HG03060 (cell line): ENCODE measurements around the gene USP17L21.
"Not testable (repeated sequence)": the region's sequence is repeated elsewhere in the genome, so short reads cannot be mapped to it uniquely, and the experiment has no call there.

ENCODE experiments used
- ATAC-seq: cut with Tn5 transposase; IDR thresholded peaks from one replicate; pipeline ENCODE4 v1.9.1; 2021; ENCODE audit warnings: low read depth, moderate number of reproducible peaks; ENCODE audit not compliant: unreplicated experiment

USP17L21 gene, protein sequence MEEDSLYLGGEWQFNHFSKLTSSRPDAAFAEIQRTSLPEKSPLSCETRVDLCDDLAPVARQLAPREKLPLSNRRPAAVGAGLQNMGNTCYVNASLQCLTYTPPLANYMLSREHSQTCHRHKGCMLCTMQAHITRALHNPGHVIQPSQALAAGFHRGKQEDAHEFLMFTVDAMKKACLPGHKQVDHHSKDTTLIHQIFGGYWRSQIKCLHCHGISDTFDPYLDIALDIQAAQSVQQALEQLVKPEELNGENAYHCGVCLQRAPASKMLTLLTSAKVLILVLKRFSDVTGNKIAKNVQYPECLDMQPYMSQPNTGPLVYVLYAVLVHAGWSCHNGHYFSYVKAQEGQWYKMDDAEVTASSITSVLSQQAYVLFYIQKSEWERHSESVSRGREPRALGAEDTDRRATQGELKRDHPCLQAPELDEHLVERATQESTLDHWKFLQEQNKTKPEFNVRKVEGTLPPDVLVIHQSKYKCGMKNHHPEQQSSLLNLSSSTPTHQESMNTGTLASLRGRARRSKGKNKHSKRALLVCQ

DNA sequence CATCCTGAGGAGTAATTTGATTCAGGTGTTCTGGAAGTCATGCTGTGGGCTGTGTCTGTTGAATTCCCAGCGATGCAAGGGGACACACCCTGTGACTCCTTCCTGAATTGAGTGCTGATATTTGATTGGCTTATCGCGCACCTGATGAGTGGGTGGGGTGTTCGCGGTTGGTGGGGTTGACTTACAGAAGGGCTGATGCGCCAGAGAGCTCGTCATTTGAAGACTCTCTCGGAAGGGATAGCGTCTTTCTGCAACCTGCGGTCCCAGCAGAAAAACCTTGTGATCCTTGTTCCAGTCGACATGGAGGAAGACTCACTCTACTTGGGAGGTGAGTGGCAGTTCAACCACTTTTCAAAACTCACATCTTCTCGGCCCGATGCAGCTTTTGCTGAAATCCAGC, at the start of gene USP17L21:
USP17L21 (plus strand) TSS at position 301 of the 400 bp plus-strand sequence; CDS start at position 301, 0 bp downstream.
- ATAC-seq, result not testable (repeated sequence)

DNA sequence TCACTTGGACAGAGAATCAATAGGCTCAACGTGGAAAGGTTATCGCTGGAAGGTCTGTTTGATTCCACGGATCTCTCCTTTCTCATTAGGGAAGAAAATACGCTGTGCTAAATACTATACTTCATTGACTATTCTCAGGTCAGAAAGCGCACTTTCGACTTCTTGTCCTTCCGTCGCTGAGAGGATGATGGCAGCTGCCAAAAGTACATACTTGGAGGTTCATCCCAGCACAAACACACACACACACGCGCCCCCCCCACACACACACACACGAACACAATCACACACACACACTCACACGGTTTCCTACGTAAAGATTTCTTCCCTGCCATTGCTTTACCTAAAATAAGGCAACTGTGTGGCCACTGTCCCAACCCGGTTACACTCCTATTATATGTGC, 48.0 kb upstream of the USP17L21 start:
- ATAC-seq, result not testable (repeated sequence)

DNA sequence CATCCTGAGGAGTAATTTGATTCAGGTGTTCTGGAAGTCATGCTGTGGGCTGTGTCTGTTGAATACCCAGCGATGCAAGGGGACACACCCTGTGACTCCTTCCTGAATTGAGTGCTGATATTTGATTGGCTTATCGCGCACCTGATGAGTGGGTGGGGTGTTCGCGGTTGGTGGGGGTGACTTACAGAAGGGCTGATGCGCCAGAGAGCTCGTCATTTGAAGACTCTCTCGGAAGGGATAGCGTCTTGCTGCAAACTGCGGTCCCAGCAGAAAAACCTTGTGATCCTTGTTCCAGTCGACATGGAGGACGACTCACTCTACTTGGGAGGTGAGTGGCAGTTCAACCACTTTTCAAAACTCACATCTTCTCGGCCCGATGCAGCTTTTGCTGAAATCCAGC, 47.6 kb upstream of the USP17L21 start, which contains the start of gene USP17L11:
USP17L11 (plus strand) TSS at position 301 of the 400 bp plus-strand sequence; CDS start at position 301, 0 bp downstream.
- not testable (repeated sequence) for ATAC-seq

DNA sequence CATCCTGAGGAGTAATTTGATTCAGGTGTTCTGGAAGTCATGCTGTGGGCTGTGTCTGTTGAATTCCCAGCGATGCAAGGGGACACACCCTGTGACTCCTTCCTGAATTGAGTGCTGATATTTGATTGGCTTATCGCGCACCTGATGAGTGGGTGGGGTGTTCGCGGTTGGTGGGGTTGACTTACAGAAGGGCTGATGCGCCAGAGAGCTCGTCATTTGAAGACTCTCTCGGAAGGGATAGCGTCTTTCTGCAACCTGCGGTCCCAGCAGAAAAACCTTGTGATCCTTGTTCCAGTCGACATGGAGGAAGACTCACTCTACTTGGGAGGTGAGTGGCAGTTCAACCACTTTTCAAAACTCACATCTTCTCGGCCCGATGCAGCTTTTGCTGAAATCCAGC, 42.8 kb upstream of the USP17L21 start, which contains the start of gene USP17L12:
USP17L12 (plus strand) TSS at position 301 of the 400 bp plus-strand sequence; CDS start at position 301, 0 bp downstream.
- ATAC-seq, result not testable (repeated sequence)

DNA sequence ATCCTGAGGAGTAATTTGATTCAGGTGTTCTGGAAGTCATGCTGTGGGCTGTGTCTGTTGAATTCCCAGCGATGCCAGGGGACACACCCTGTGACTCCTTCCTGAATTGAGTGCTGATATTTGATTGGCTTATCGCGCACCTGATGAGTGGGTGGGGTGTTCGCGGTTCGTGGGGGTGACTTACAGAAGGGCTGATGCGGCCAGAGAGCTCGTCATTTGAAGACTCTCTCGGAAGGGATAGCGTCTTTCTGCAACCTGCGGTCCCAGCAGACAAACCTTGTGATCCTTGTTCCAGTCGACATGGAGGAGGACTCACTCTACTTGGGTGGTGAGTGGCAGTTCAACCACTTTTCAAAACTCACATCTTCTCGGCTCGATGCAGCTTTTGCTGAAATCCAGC, 38.1 kb upstream of the USP17L21 start, which contains the start of gene USP17L13:
USP17L13 (plus strand) TSS at position 301 of the 400 bp plus-strand sequence; CDS start at position 301, 0 bp downstream.
- ATAC-seq, result not testable (repeated sequence)

DNA sequence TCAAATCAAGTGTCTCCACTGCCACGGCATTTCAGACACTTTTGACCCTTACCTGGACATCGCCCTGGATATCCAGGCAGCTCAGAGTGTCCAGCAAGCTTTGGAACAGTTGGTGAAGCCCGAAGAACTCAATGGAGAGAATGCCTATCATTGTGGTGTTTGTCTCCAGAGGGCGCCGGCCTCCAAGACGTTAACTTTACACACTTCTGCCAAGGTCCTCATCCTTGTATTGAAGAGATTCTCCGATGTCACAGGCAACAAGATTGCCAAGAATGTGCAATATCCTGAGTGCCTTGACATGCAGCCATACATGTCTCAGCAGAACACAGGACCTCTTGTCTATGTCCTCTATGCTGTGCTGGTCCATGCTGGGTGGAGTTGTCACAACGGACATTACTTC, 32.4 kb upstream of the USP17L21 start:
- ATAC-seq, result not testable (repeated sequence)

DNA sequence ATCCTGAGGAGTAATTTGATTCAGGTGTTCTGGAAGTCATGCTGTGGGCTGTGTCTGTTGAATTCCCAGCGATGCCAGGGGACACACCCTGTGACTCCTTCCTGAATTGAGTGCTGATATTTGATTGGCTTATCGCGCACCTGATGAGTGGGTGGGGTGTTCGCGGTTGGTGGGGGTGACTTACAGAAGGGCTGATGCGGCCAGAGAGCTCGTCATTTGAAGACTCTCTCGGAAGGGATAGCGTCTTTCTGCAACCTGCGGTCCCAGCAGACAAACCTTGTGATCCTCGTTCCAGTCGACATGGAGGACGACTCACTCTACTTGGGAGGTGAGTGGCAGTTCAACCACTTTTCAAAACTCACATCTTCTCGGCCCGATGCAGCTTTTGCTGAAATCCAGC, 28.6 kb upstream of the USP17L21 start, which contains the start of gene USP17L15:
USP17L15 (plus strand) TSS at position 301 of the 400 bp plus-strand sequence; CDS start at position 301, 0 bp downstream.
- ATAC-seq, result not testable (repeated sequence)

DNA sequence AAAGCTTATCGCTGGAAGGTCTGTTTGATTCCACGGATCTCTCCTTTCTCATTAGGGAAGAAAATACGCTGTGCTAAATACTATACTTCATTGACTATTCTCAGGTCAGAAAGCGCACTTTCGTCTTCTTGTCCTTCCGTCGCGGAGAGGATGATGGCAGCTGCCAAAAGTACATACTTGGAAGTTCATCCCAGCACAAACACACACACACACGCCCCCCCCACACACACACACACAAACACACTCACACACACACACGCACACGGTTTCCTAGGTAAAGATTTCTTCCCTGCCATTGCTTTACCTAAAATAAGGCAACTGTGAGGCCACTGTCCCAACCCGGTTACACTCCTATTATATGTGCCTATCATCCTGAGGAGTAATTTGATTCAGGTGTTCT, 24.2 kb upstream of the USP17L21 start:
- not testable (repeated sequence) for ATAC-seq

DNA sequence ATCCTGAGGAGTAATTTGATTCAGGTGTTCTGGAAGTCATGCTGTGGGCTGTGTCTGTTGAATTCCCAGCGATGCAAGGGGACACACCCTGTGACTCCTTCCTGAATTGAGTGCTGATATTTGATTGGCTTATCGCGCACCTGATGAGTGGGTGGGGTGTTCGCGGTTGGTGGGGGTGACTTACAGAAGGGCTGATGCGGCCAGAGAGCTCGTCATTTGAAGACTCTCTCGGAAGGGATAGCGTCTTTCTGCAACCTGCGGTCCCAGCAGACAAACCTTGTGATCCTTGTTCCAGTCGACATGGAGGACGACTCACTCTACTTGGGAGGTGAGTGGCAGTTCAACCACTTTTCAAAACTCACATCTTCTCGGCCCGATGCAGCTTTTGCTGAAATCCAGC, 19.1 kb upstream of the USP17L21 start, which contains the start of gene USP17L17:
USP17L17 (plus strand) TSS at position 301 of the 400 bp plus-strand sequence; CDS start at position 301, 0 bp downstream.
- not testable (repeated sequence) for ATAC-seq

DNA sequence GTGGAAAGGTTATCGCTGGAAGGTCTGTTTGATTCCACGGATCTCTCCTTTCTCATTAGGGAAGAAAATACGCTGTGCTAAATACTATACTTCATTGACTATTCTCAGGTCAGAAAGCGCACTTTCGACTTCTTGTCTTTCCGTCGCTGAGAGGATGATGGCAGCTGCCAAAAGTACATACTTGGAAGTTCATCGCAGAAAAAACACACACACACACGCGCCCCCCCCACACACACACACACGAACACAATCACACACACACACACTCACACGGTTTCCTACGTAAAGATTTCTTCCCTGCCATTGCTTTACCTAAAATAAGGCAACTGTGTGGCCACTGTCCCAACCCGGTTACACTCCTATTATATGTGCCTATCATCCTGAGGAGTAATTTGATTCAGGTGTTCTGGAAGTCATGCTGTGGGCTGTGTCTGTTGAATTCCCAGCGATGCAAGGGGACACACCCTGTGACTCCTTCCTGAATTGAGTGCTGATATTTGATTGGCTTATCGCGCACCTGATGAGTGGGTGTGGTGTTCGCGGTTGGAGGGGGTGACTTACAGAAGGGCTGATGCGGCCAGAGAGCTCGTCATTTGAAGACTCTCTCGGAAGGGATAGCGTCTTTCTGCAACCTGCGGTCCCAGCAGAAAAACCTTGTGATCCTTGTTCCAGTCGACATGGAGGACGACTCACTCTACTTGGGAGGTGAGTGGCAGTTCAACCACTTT, 14.6 kb upstream of the USP17L21 start, which contains the start of gene USP17L18:
USP17L18 (plus strand) TSS at position 678 of the 728 bp plus-strand sequence; CDS start at position 678, 0 bp downstream.
- ATAC-seq, result not testable (repeated sequence)

DNA sequence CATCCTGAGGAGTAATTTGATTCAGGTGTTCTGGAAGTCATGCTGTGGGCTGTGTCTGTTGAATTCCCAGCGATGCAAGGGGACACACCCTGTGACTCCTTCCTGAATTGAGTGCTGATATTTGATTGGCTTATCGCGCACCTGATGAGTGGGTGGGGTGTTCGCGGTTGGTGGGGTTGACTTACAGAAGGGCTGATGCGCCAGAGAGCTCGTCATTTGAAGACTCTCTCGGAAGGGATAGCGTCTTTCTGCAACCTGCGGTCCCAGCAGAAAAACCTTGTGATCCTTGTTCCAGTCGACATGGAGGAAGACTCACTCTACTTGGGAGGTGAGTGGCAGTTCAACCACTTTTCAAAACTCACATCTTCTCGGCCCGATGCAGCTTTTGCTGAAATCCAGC, 9.6 kb upstream of the USP17L21 start, which contains the start of gene USP17L19:
USP17L19 (plus strand) TSS at position 301 of the 400 bp plus-strand sequence; CDS start at position 301, 0 bp downstream.
- not testable (repeated sequence) for ATAC-seq

DNA sequence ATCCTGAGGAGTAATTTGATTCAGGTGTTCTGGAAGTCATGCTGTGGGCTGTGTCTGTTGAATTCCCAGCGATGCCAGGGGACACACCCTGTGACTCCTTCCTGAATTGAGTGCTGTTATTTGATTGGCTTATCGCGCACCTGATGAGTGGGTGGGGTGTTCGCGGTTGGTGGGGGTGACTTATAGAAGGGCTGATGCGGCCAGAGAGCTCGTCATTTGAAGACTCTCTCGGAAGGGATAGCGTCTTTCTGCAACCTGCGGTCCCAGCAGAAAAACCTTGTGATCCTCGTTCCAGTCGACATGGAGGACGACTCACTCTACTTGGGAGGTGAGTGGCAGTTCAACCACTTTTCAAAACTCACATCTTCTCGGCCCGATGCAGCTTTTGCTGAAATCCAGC, 4.8 kb upstream of the USP17L21 start, which contains the start of gene USP17L20:
USP17L20 (plus strand) TSS at position 301 of the 400 bp plus-strand sequence; CDS start at position 301, 0 bp downstream.
- not testable (repeated sequence) for ATAC-seq

DNA sequence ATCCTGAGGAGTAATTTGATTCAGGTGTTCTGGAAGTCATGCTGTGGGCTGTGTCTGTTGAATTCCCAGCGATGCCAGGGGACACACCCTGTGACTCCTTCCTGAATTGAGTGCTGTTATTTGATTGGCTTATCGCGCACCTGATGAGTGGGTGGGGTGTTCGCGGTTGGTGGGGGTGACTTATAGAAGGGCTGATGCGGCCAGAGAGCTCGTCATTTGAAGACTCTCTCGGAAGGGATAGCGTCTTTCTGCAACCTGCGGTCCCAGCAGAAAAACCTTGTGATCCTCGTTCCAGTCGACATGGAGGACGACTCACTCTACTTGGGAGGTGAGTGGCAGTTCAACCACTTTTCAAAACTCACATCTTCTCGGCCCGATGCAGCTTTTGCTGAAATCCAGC, 4.6 kb downstream of the USP17L21 start, which contains the start of gene USP17L22:
USP17L22 (plus strand) TSS at position 301 of the 400 bp plus-strand sequence; CDS start at position 301, 0 bp downstream.
- ATAC-seq, result not testable (repeated sequence)

DNA sequence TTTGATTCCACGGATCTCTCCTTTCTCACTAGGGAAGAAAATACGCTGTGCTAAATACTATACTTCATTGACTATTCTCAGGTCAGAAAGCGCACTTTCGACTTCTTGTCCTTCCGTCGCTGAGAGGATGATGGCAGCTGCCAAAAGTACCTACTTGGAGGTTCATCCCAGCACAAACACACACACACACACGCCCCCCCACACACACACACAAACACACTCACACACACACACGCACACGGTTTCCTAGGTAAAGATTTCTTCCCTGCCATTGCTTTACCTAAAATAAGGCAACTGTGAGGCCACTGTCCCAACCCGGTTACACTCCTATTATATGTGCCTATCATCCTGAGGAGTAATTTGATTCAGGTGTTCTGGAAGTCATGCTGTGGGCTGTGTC, 9.0 kb downstream of the USP17L21 start:
- ATAC-seq, result not testable (repeated sequence)
